NCI-H460 (cell line): Measurements from ENCODE around the gene ALX4. TPM values are rescaled to one million over a fixed set of nuclear protein-coding genes. Genes with fewer than 3 reads are reported as not detected.

Experiments used
- DNase-seq: peaks from one replicate; pipeline ENCODE4 v3.0.0-alpha.2; 2016; ENCODE audit warnings: low read depth; ENCODE audit errors: extremely low read depth
- total RNA-seq: library from RNA; depleted of rRNA; stranded (reverse); fragments of >200 nt; shearing (Covaris generic); gene quantifications from 2 replicates; pipeline ENCODE4 v1.2.3, GENCODE V29; 2014

ALX4 gene
- total RNA-seq, 1 experiment from 2014 or later: 0.62 TPM

GRCh38 chr11:44252999-44253602, 56.8 kb downstream of the ALX4 start:
- no peak for DNase-seq

- DNase-seq: no peak
Observed at GRCh38 chr11:44250421-44250820, 59.5 kb downstream of the ALX4 start.

GRCh38 chr11:44248109-44248508, 61.8 kb downstream of the ALX4 start:
- DNase-seq: no peak

- DNase-seq: no peak
Observed at GRCh38 chr11:44247508-44247907, 62.4 kb downstream of the ALX4 start.

GRCh38 chr11:44246726-44247125, 63.2 kb downstream of the ALX4 start:
- no peak for DNase-seq

- no peak for DNase-seq
Observed at GRCh38 chr11:44244639-44245310, 65.2 kb downstream of the ALX4 start.

GRCh38 chr11:44243595-44244343, 66.2 kb downstream of the ALX4 start:
- peak; percentile 11 for DNase-seq

- DNase-seq: no peak
Observed at GRCh38 chr11:44243086-44243485, 66.9 kb downstream of the ALX4 start.

- no peak for DNase-seq
Observed at GRCh38 chr11:44241851-44242250, 68.1 kb downstream of the ALX4 start.

- no peak for DNase-seq
Observed at GRCh38 chr11:44237156-44237555, 72.8 kb downstream of the ALX4 start.

- no peak for DNase-seq
Observed at GRCh38 chr11:44236296-44236695, 73.6 kb downstream of the ALX4 start.

- no peak for DNase-seq
Observed at GRCh38 chr11:44235765-44236201, 74.2 kb downstream of the ALX4 start.

- DNase-seq: no peak
Observed at GRCh38 chr11:44229624-44230023, 80.3 kb downstream of the ALX4 start.

GRCh38 chr11:44229098-44229497, 80.8 kb downstream of the ALX4 start:
- no peak for DNase-seq

- no peak for DNase-seq
Observed at GRCh38 chr11:44228379-44228778, 81.6 kb downstream of the ALX4 start.

GRCh38 chr11:44226945-44227344, 83.0 kb downstream of the ALX4 start:
- no peak for DNase-seq

- no peak for DNase-seq
Observed at GRCh38 chr11:44226490-44226889, 83.4 kb downstream of the ALX4 start.

GRCh38 chr11:44224867-44225501, 85.0 kb downstream of the ALX4 start:
- no peak for DNase-seq

GRCh38 chr11:44223238-44223637, 86.7 kb downstream of the ALX4 start:
- DNase-seq: no peak

- no peak for DNase-seq
Observed at GRCh38 chr11:44221992-44222391, 87.9 kb downstream of the ALX4 start.

- no peak for DNase-seq
Observed at GRCh38 chr11:44221456-44221855, 88.5 kb downstream of the ALX4 start.
